A549 (cell line): ENCODE results near the gene SPECC1. TPM values are rescaled to one million over a fixed set of nuclear protein-coding genes. Genes with fewer than 3 reads are reported as not detected.
"Not testable (repeated sequence)": the region's sequence is repeated elsewhere in the genome, so short reads cannot be mapped to it uniquely, and the experiment has no call there.

ENCODE experiments used
- ATAC-seq, 2 experiments: fragments of 200-7000 bp in 1 of 2; fragments of >200 bp in 1 of 2; cut with Nextera tagmentation in 1 of 2; cut with Tn5 transposase in 1 of 2; 3 replicates each; pipeline versions ENCODE4 v1.8.0 to v1.9.1; 2018 to 2020; ENCODE audit warnings: mild to moderate bottlenecking in 1 of 2, moderate library complexity in 1 of 2
- CTCF ChIA-PET: fragments of 300-600 bp; sonication (Branson Sonifier 250); formaldehyde crosslinking; extraction: SDS; loops from one replicate; lab custom pipeline; 2021; ENCODE audit warnings: antibody characterized with exemption, inconsistent platforms; lab: Yijun Ruan, JAX
- POLR2A ChIA-PET: fragments of 350-600 bp; formaldehyde crosslinking; extraction: SDS; loops from one replicate; lab custom pipeline; 2021; ENCODE audit warnings: antibody characterized with exemption, inconsistent platforms; lab: Yijun Ruan, JAX
- DNase-seq, 2 experiments: peaks; one replicate each; pipeline versions ENCODE4 v3.0.0 to v3.0.0-alpha.2; 2011 to 2016; ENCODE audit warnings: low read depth in 1 of 2, low spot score in 1 of 2
- FAIRE-seq: peaks from 2 replicates; lab custom pipeline; 2011; peaks lifted over from hg19 to GRCh38; lab: Jason Lieb, UNC
- H3K27ac ChIP-seq, 2 experiments: fragments of >200 bp; sonication (Bioruptor Twin); formaldehyde crosslinking; 3 replicates each; pipeline ENCODE4 v1.5.1; 2016 to 2017
- H3K4me1 ChIP-seq: fragments of >200 bp; sonication (Bioruptor Twin); formaldehyde crosslinking; 3 replicates; pipeline ENCODE4 v1.6.1; 2016
- H3K4me2 ChIP-seq: fragments of >200 bp; sonication (Bioruptor Twin); formaldehyde crosslinking; 3 replicates; pipeline ENCODE4 v1.6.1; 2016
- H3K4me3 ChIP-seq: fragments of >200 bp; sonication (Bioruptor Twin); formaldehyde crosslinking; 3 replicates; pipeline ENCODE4 v1.5.1; 2016
- H3K9me3 ChIP-seq: fragments of >200 bp; sonication (Bioruptor Twin); formaldehyde crosslinking; 3 replicates; pipeline ENCODE4 v1.6.1; 2016
- BHLHE40 ChIP-seq: IDR thresholded peaks from 2 replicates; pipeline ENCODE4 v1.6.1; 2012; ENCODE audit warnings: low read depth, low read length, inconsistent platforms
- CBX8 ChIP-seq: fragments of 200-600 bp; sonication (generic); IDR thresholded peaks from 2 replicates; pipeline ENCODE4 v1.6.1; 2016
- EHF ChIP-seq: fragments of 250-450 bp; sonication (Bioruptor Pico); IDR thresholded peaks from 2 replicates; pipeline ENCODE4 v1.5.0; 2020; ENCODE audit warnings: mild to moderate bottlenecking
- GATA3 ChIP-seq: IDR thresholded peaks from 2 replicates; pipeline ENCODE4 v1.6.1; 2012; ENCODE audit warnings: borderline replicate concordance
- HOXB13 ChIP-seq: fragments of 250-450 bp; sonication (Bioruptor Pico); IDR thresholded peaks from 2 replicates; pipeline ENCODE4 v1.5.0; 2020; ENCODE audit warnings: low read depth, mild to moderate bottlenecking, moderate library complexity
- JUNB ChIP-seq: fragments of >200 bp; sonication (Bioruptor Twin); formaldehyde crosslinking; IDR thresholded peaks from 2 replicates; pipeline ENCODE4 v1.6.1; 2016
- MAX ChIP-seq: IDR thresholded peaks from 2 replicates; pipeline ENCODE4 v1.6.1; 2012
- NPAS2 ChIP-seq: fragments of 250-450 bp; sonication (Bioruptor Pico); IDR thresholded peaks from 2 replicates; pipeline ENCODE4 v1.8.0; 2022; ENCODE audit warnings: mild to moderate bottlenecking, moderate library complexity, borderline replicate concordance
- PBX3 ChIP-seq: IDR thresholded peaks from 2 replicates; pipeline ENCODE4 v1.6.1; 2012
- RAD21 ChIP-seq, 2 experiments: fragments of >200 bp in 1 of 2; sonication (Bioruptor Twin) in 1 of 2; formaldehyde crosslinking in 1 of 2; IDR thresholded peaks in 1 of 2; conservative IDR thresholded peaks in 1 of 2; 2 replicates in 1 of 2; 3 replicates in 1 of 2; pipeline ENCODE4 v1.6.1; 2012 to 2018; ENCODE audit warnings: inconsistent platforms in 1 of 2
- RNF2 ChIP-seq: fragments of 200-600 bp; sonication (generic); IDR thresholded peaks from 2 replicates; pipeline ENCODE4 v1.6.1; 2016; ENCODE audit warnings: low read depth, mild to moderate bottlenecking, antibody characterized with exemption, moderate library complexity, borderline replicate concordance
- USF2 ChIP-seq: fragments of 450-650 bp; IDR thresholded peaks from 2 replicates; pipeline ENCODE4 v1.6.1; 2014; ENCODE audit warnings: antibody characterized with exemption
- ZFP36 ChIP-seq: fragments of 450-650 bp; IDR thresholded peaks from 2 replicates; pipeline ENCODE4 v1.6.1; 2014; ENCODE audit warnings: borderline replicate concordance; ENCODE audit not compliant: partially characterized antibody
- WGBS: methylation state at CpG from one replicate; pipeline ENCODE4 v1.1.6; 2017; ENCODE audit errors: missing lambda C conversion rate; 5-methylcytosine and 5-hydroxymethylcytosine counted together
- polyA plus RNA-seq, 4 experiments: library from polyadenylated mRNA; depleted of rRNA in 3 of 4; stranded (reverse); fragments of >200 nt; fragmentation: RNase III in 1 of 4; extraction: RNeasy Plus Mini Kit Qiagen cat#74134 plus additional on column Dnase treatment in 1 of 4; gene quantifications; 2 replicates in 3 of 4; 3 replicates in 1 of 4; pipeline ENCODE4 v1.2.3, GENCODE V29; 2011 to 2017

SPECC1 gene
- polyA plus RNA-seq, 2 of the 4 experiments (the other 2 are of a cell fraction) = 45.1 to 66.2 TPM

GRCh38 chr17:20073055-20073979 is 64.2 kb downstream of the SPECC1 start:
- no peak for FAIRE-seq
- no peak overlapping the region for H3K4me2 ChIP-seq
- POLR2A ChIA-PET = interaction anchor here (1.1 kb wide), 1 partner anchor 63 kb away, joined by 12 read pairs; no protein-coding TSS in a partner anchor

GRCh38 chr17:20074001-20074400 is 64.8 kb downstream of the SPECC1 start:
- no peak overlapping the region for H3K27ac ChIP-seq
- DNase-seq (no peak), ATAC-seq (no peak), FAIRE-seq (no peak)
- POLR2A ChIA-PET = no interaction called here
- CTCF ChIA-PET = interaction anchor here (0.6 to 2.3 kb wide), 5 partner anchors 18 to 73 kb away, joined by 3 to 8 read pairs (median 5); partner anchors contain the start of gene SPECC1
- no peak overlapping the region for H3K4me3 ChIP-seq
- WGBS = 89% methylated on average over 7 of the region's 7 CpGs
- no peak for TF ChIP-seq MAX
- TF ChIP-seq JUNB = no peak
- no peak for TF ChIP-seq RAD21 (conservative IDR thresholded peaks at IDR 0.05 in 1 of 2, IDR thresholded peaks at IDR 0.05 in 1 of 2)
- no peak for TF ChIP-seq GATA3
- no peak for TF ChIP-seq HOXB13 (CRISPR knock-in tag)
- peaks cover 31% of the 10 kb centered on the region for H3K4me1 ChIP-seq
- H3K9me3 ChIP-seq = no peaks in the 10 kb centered on the region
- H3K4me2 ChIP-seq = no peak overlapping the region

More at GRCh38 chr17:20073055-20073979, 64.2 kb downstream of the SPECC1 start:
- Histone ChIP-seq H3K4me1 (peaks cover 31% of the 10 kb centered on the region), H3K27ac (peak overlapping the region in 1 of 2 experiments; percentile 40; a peak in 2 of 6 replicates), H3K9me3 (no peaks in the 10 kb centered on the region)
- peak in 1 of 2 experiments; percentile 20; a peak in 1 of 6 replicates for ATAC-seq
- 79% methylated on average over 14 of the region's 14 CpGs for WGBS
- CTCF ChIA-PET = interaction anchor here (0.5 to 2.5 kb wide), 7 partner anchors 16 to 378 kb away, joined by 3 to 22 read pairs (median 4); partner anchors contain the start of gene SPECC1
- TF ChIP-seq CBX8 (no peak), BHLHE40 (no peak)
- TF ChIP-seq, all 56 proteins: peak for 0
- H3K4me3 ChIP-seq = no peak overlapping the region
- no peak for DNase-seq

- no peak overlapping the region for H3K4me3 ChIP-seq
- no peak for ATAC-seq
- H3K4me2 ChIP-seq = no peak overlapping the region
- no peak for DNase-seq
- 86% methylated on average over 3 of the region's 3 CpGs for WGBS
- ChIA-PET POLR2A (no interaction called here), CTCF (interaction anchor here (0.6 to 2.3 kb wide), 8 partner anchors 12 to 82 kb away, joined by 3 to 14 read pairs (median 4); partner anchors contain the start of gene SPECC1)
- peaks cover 31% of the 10 kb centered on the region for H3K4me1 ChIP-seq
- H3K9me3 ChIP-seq = no peaks in the 10 kb centered on the region
- TF ChIP-seq USF2 (no peak), EHF (CRISPR knock-in tag) (no peak), RNF2 (no peak), NPAS2 (CRISPR knock-in tag) (no peak), PBX3 (no peak), ZFP36 (no peak), CBX8 (no peak), RAD21 (conservative IDR thresholded peaks at IDR 0.05 in 1 of 2, IDR thresholded peaks at IDR 0.05 in 1 of 2) (no peak)
- FAIRE-seq = peak; percentile 7
- H3K27ac ChIP-seq = no peak overlapping the region
Observed at GRCh38 chr17:20074489-20074888, 65.3 kb downstream of the SPECC1 start.

GRCh38 chr17:20076137-20076536 is 67.0 kb downstream of the SPECC1 start:
- CTCF ChIA-PET = interaction anchor here (1.6 to 2.3 kb wide), 6 partner anchors 10 to 84 kb away, joined by 4 to 14 read pairs (median 7); partner anchors contain the start of gene SPECC1
- H3K9me3 ChIP-seq, FAIRE-seq, H3K4me3 ChIP-seq, DNase-seq, POLR2A ChIA-PET, H3K4me2 ChIP-seq, ATAC-seq: not testable (repeated sequence)
- Histone ChIP-seq H3K4me1 (peaks cover 35% of the 10 kb centered on the region), H3K27ac (peak overlapping the region in 1 of 2 experiments; percentile 29; a peak in 1 of 6 replicates)
- WGBS = 95% methylated on average over 3 of the region's 3 CpGs
